Transverse colon (tissue), 4 donors: ENCODE data around the gene CACNA2D2. TPM values are rescaled to one million over a fixed set of nuclear protein-coding genes. Genes with fewer than 3 reads are reported as not detected.

Experiments
- DNase-seq: peaks from one replicate; pipeline ENCODE4 v3.0.0-alpha.2; 2019
- H3K27ac ChIP-seq, 4 donors: fragments of 200-600 bp; sonication (generic); 2 replicates each; pipeline ENCODE4 v1.5.1; 2016 to 2018; ENCODE audit warnings: inconsistent platforms in 4 of 4
- H3K27me3 ChIP-seq: fragments of 200-600 bp; sonication (generic); 2 replicates; pipeline ENCODE4 v1.5.1; 2017; ENCODE audit warnings: inconsistent platforms
- H3K36me3 ChIP-seq, 4 donors: fragments of 200-600 bp; sonication (generic); 2 replicates each; pipeline ENCODE4 v1.5.1; 2017 to 2019; ENCODE audit warnings: inconsistent platforms in 4 of 4
- H3K4me1 ChIP-seq, 4 donors: fragments of 200-600 bp; sonication (generic); 2 replicates each; pipeline ENCODE4 v1.5.1; 2017 to 2020; ENCODE audit warnings: inconsistent platforms in 4 of 4
- H3K4me3 ChIP-seq, 4 donors: fragments of 200-600 bp; sonication (generic); 1 replicate in 1 of 4; 2 replicates in 3 of 4; pipeline versions ENCODE4 v1.5.1 to v1.6.1; 2017 to 2019; ENCODE audit warnings: inconsistent platforms in 4 of 4
- H3K9me3 ChIP-seq, 2 donors: fragments of 200-600 bp; sonication (generic); 2 replicates each; pipeline ENCODE4 v1.5.1; 2017 to 2019; ENCODE audit warnings: inconsistent platforms in 2 of 2
- EP300 ChIP-seq: sonication (generic); formaldehyde crosslinking; IDR thresholded peaks from one replicate; pipeline ENCODE4 v1.6.1; 2017; ENCODE audit warnings: antibody characterized with exemption, low read depth
- POLR2A ChIP-seq: fragments of 450-650 bp; IDR thresholded peaks from one replicate; pipeline ENCODE4 v1.6.1; 2016; ENCODE audit warnings: antibody characterized with exemption, mild to moderate bottlenecking, moderate library complexity
- POLR2AphosphoS5 ChIP-seq, 3 donors: sonication (generic); formaldehyde crosslinking; IDR thresholded peaks; one replicate each; pipeline ENCODE4 v1.6.1; 2016; ENCODE audit warnings: antibody characterized with exemption in 3 of 3
- WGBS, 2 donors: methylation state at CpG; one replicate each; pipeline ENCODE4 v1.1.5; 2018; ENCODE audit warnings: low coverage in 1 of 2; 5-methylcytosine and 5-hydroxymethylcytosine counted together
- in situ Hi-C, 4 donors: fragments of 200-750 bp; cut with MboI; loops; one replicate each; pipeline versions ENCODE4 v1.15.0 to v1.15.1; 2017; ENCODE audit warnings: low sequenced_read_pairs in 3 of 4, low pct_ligation_motif_present in 1 of 4, low pct_unique_long_range_greater_than_20kb in 1 of 4
- intact Hi-C: fragments of 100-400 bp; cut with DNase I; formaldehyde crosslinking; loops from one replicate; pipeline ENCODE4 v1.15.1; 2023; ENCODE audit warnings: low total_unique reads
- total RNA-seq, 4 donors: library from RNA; depleted of rRNA; stranded (reverse); fragments of >200 nt; gene quantifications; one replicate each; pipeline ENCODE4 v1.1.0, GENCODE V29; 2016
- TF ChIP-seq, protein P1 (sequence below), 5 experiments: fragments of 200-600 bp in 3 of 5; fragments of 450-650 bp in 2 of 5; sonication (generic) in 3 of 5; IDR thresholded peaks; 1 replicate in 2 of 5; 2 replicates in 3 of 5; pipeline ENCODE4 v1.5.1; 2016 to 2017; ENCODE audit warnings: antibody characterized with exemption in 5 of 5, inconsistent platforms in 3 of 5, mild to moderate bottlenecking in 2 of 5, moderate library complexity in 1 of 5

CACNA2D2 gene
- total RNA-seq, 4 donors from 2014 or later = 0.48 to 2.2 (median 0.87) TPM

DNA sequence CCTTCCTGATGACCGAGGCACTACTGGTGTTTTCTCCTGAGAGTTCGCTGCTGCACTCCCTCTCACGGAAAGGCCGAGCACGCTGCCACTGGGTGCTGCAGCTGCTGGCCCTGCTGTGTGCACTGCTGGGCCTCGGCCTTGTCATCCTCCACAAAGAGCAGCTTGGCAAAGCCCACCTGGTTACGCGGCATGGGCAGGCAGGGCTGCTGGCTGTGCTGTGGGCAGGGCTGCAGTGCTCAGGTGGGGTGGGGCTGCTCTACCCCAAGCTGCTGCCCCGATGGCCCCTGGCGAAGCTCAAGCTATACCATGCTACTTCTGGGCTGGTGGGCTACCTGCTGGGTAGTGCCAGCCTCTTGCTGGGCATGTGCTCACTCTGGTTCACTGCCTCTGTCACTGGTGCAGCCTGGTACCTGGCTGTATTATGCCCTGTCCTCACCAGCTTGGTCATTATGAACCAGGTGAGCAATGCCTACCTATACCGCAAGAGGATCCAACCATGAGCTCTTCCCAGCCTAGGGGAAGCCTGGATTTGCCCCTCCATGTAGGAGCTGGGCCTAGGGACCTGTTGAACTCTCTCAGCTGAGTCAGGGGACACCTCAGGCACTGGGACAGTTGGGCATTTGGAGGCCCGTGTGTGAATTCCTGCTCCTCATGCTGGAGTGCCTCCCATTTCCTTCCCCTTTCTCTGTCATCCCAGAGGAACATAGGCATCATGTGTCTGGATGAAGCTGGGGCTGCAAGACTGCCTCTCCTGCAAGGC is 150.0 kb downstream of the CACNA2D2 start:
- DNase-seq = no peak
- intact Hi-C loops = no loop called here
- peak overlapping the region in 2 of 4 donors; percentile 37 to 39 for H3K27ac ChIP-seq
- in situ Hi-C loops = loop anchor here in 1 of 4 donors (25.0 kb wide), 1 partner anchor 209 kb away; the partner anchor contains the start of genes C3orf18 and HEMK1
- H3K4me1 ChIP-seq = peaks cover 46 to 57% (median 52%) of the 10 kb centered on the region in 4 donors
- H3K9me3 ChIP-seq = no peaks in the 10 kb centered on the region
- no peak for TF ChIP-seq EP300
- TF ChIP-seq, protein P1, sequence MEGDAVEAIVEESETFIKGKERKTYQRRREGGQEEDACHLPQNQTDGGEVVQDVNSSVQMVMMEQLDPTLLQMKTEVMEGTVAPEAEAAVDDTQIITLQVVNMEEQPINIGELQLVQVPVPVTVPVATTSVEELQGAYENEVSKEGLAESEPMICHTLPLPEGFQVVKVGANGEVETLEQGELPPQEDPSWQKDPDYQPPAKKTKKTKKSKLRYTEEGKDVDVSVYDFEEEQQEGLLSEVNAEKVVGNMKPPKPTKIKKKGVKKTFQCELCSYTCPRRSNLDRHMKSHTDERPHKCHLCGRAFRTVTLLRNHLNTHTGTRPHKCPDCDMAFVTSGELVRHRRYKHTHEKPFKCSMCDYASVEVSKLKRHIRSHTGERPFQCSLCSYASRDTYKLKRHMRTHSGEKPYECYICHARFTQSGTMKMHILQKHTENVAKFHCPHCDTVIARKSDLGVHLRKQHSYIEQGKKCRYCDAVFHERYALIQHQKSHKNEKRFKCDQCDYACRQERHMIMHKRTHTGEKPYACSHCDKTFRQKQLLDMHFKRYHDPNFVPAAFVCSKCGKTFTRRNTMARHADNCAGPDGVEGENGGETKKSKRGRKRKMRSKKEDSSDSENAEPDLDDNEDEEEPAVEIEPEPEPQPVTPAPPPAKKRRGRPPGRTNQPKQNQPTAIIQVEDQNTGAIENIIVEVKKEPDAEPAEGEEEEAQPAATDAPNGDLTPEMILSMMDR (IDR thresholded peaks at IDR 0.05) = no peak
- no peak for TF ChIP-seq POLR2A
- TF ChIP-seq POLR2AphosphoS5 (IDR thresholded peaks at IDR 0.05) = peak in 1 of 3 donors; percentile 13
- H3K27me3 ChIP-seq = no peaks in the 10 kb centered on the region
- H3K4me3 ChIP-seq = no peak overlapping the region
- 83% methylated on average over 10 of the region's 12 CpGs; no CpG with 5 or more reads in 1 of the 2 donors for WGBS, 2 donors
- peaks cover 0 to 15% (median 6%) of the 10 kb centered on the region in 4 donors for H3K36me3 ChIP-seq

DNA sequence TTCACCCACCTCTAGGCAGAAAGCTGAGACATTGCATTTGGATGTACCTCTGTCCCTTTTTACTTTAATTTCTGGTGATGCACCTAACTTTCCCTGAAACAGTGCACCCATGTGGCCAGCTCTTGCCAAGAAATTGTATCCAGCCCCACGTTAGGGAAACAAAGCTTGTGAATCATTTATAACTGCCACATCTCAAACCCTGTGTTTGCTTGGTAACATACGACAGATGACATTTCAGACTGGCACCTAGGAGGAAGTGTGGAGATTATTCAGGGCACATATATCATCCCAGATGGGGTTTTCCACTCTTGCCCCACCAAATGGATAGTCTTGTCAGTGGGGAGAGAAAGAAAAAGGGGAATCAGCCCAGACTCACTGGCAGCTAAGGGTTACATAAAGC is 150.7 kb downstream of the CACNA2D2 start:
- Histone ChIP-seq H3K36me3 (peaks cover 0 to 15% (median 6%) of the 10 kb centered on the region in 4 donors), H3K9me3 (no peaks in the 10 kb centered on the region), H3K4me3 (no peak overlapping the region), H3K27me3 (no peaks in the 10 kb centered on the region), H3K4me1 (peaks cover 40 to 51% (median 46%) of the 10 kb centered on the region in 4 donors), H3K27ac (peak overlapping the region in 2 of 4 donors; percentile 37 to 39)
- TF ChIP-seq, protein P1 (IDR thresholded peaks at IDR 0.05) = peak in 1 of 5 experiments; percentile 8
- TF ChIP-seq POLR2A = no peak
- no peak for DNase-seq
- 22 to 25% methylated on average over 2 of the region's 2 CpGs for WGBS, 2 donors
- in situ Hi-C loops (loop anchor here in 1 of 4 donors (25.0 kb wide), 1 partner anchor 210 kb away; the partner anchor contains the start of genes C3orf18 and HEMK1), intact Hi-C loops (no loop called here)

DNA sequence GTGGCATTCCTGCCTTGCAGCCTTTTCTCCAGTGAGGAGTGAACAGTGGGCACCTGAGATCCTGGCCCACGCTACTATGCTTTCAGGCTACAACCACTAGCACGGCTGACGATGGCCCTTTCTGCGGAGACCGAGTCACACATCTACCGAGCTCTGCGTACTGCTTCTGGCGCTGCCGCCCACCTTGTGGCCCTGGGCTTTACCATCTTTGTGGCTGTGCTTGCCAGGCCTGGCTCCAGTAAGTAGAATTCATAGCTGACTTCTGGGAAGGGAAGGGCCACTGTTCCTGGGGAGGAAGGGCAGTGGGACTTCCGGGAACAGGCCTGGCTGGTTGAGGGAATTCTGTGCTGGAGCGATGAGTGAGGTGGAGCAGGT is 152.1 kb downstream of the CACNA2D2 start:
- 63% methylated on average over 11 of the region's 11 CpGs; no CpG with 5 or more reads in 1 of the 2 donors for WGBS, 2 donors
- Histone ChIP-seq H3K36me3 (peaks cover 0 to 15% (median 6%) of the 10 kb centered on the region in 4 donors), H3K4me1 (peaks cover 26 to 39% (median 31%) of the 10 kb centered on the region in 4 donors), H3K9me3 (no peaks in the 10 kb centered on the region), H3K27ac (peak overlapping the region; percentile 86 to 95 (median 92)), H3K4me3 (peak overlapping the region; percentile 51 to 73 (median 66)), H3K27me3 (no peaks in the 10 kb centered on the region)
- intact Hi-C loops (no loop called here), in situ Hi-C loops (loop anchor here in 1 of 4 donors (25.0 kb wide), 1 partner anchor 211 kb away; the partner anchor contains the start of genes C3orf18 and HEMK1)
- TF ChIP-seq EP300 = no peak
- TF ChIP-seq, protein P1 (IDR thresholded peaks at IDR 0.05) = no peak
- TF ChIP-seq POLR2A = no peak
- no peak for DNase-seq

DNA sequence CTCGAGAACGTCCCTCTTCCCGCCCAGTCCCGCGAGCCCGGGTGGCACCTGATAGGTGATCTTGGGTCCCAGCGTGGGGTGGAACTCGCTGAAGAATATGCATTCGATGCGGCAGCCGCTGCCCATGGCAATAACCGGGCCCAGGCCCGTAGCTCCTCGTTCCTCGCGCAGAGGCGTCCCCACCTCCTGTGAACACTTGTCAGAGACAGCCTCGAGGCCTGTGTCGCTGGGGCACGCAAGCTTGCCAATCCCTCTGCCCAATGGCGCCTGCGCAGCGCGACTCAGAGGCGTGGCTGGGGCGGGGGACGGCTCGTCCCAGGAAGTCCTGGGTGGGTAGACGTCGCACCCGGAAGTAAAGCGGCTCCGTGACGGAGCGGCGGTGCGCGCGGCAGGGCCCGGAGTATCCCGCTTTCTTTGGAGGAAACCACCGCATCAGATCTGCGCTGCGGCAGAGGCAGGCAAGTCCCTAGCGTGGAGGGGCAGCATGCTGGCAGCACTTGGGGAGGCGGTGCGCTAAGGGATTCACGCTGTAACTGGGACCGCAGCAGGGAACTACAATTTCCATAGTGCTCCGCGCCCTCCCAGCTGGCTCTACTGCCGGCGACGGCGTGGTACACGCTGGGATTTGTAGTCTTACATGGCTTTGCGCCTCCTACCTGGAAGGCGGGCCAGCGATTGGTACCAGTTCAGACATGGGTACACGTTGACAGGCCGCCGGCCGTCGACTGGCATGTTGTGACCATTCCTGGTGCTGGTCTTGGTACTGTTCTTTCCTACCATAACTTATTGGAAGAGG is 152.7 kb downstream of the CACNA2D2 start, which contains the start of the genes CYB561D2 and NPRL2:
CYB561D2 (plus strand) TSS at position 336 of the 796 bp plus-strand sequence. CDS start 572 bp downstream, outside the sequence.
NPRL2 (minus strand) TSS at position 249 of the 796 bp plus-strand sequence; CDS start at position 126, 123 bp downstream.
- TF ChIP-seq POLR2A (peak; percentile 93), POLR2AphosphoS5 (IDR thresholded peaks at IDR 0.05) (peak; percentile 89 to 97 (median 90)), EP300 (no peak)
- TF ChIP-seq, protein P1 (IDR thresholded peaks at IDR 0.05) = peak in 1 of 5 experiments; percentile 8
- H3K9me3 ChIP-seq = no peaks in the 10 kb centered on the region
- H3K4me3 ChIP-seq = peak within 1 kb of the TSS; percentile 51 to 73 (median 66)
- H3K36me3 ChIP-seq = peaks cover 0 to 15% (median 6%) of the 10 kb centered on the region in 4 donors
- DNase-seq = peak; percentile 99
- no peaks in the 10 kb centered on the region for H3K27me3 ChIP-seq
- 0% methylated on average over 36 of the region's 64 CpGs; no CpG with 5 or more reads in 1 of the 2 donors for WGBS, 2 donors
- intact Hi-C loops = no loop called here
- peak within 1 kb of the TSS; percentile 86 to 95 (median 92) for H3K27ac ChIP-seq
- in situ Hi-C loops = loop anchor here in 1 of 4 donors (25.0 kb wide), 1 partner anchor 212 kb away; the partner anchor contains the start of genes C3orf18 and HEMK1
- peaks cover 21 to 39% (median 30%) of the 10 kb centered on the region in 4 donors for H3K4me1 ChIP-seq
